Body of pancreas (tissue), 4 donors: Measurements from ENCODE around the gene PALM3.

Experiments
- CTCF ChIP-seq, 7 experiments: fragments of 450-650 bp in 4 of 7; fragments of 200-600 bp in 3 of 7; sonication (generic) in 3 of 7; IDR thresholded peaks; one replicate each; pipeline ENCODE4 v1.5.1; 2016 to 2019; ENCODE audit warnings: antibody characterized with exemption in 7 of 7
- POLR2A ChIP-seq, 3 donors: fragments of 450-650 bp; IDR thresholded peaks; one replicate each; pipeline ENCODE4 v1.6.1; 2016; ENCODE audit warnings: antibody characterized with exemption in 3 of 3, mild to moderate bottlenecking in 2 of 3

GRCh38 chr19:14062558-14062855 lies 631 bp upstream of the PALM3 start:
- TF ChIP-seq CTCF (IDR thresholded peaks at IDR 0.05) = no peak
- no peak for TF ChIP-seq POLR2A (IDR thresholded peaks at IDR 0.05)
